GM21526 (cell line): ENCODE results near the gene CHIT1.

Experiments
- ATAC-seq: cut with Tn5 transposase; IDR thresholded peaks from one replicate; pipeline ENCODE4 v1.9.1; 2021; ENCODE audit warnings: moderate library complexity; ENCODE audit not compliant: unreplicated experiment, low FRiP score

Gene CHIT1

DNA sequence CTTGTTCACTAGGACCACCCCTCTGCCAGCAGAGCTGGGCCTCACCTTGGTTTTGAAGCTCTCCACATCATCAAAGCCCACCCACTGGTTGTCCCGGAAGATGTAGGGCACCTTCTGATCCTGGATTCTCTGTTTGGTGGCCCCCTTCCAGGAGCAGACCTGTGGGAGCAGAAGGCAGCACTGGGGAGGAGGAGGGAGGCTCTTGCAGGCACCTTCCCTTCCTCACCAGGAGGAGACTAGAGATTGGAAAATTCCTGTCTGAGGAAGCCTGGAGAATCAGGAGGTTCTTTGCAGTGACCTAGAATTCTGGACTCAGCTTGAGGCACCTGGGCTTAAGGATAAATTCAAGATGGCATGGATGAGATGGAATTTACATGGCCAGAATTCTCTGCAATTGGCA lies 10.3 kb downstream of the CHIT1 start:
- no peak for ATAC-seq

DNA sequence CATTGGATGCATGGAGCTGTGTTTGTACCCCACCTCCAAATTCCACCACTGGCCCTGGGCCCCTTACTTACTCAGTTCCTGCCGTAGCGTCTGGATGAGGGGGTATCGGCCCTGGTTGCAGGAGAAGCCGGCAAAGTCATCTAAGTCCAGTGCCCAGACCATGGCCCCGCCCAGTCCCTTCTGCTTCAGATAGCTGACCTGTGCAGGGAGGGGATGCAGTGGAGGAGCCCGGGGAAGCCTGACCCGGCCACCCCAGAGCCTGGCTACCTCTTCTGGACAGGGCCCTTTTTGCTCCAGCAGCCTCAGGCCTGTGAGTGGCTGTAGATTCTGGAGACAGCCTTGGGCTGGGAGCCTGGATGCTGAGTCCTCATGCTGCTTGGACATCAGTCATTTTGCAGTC lies 11.8 kb downstream of the CHIT1 start:
- no peak for ATAC-seq

DNA sequence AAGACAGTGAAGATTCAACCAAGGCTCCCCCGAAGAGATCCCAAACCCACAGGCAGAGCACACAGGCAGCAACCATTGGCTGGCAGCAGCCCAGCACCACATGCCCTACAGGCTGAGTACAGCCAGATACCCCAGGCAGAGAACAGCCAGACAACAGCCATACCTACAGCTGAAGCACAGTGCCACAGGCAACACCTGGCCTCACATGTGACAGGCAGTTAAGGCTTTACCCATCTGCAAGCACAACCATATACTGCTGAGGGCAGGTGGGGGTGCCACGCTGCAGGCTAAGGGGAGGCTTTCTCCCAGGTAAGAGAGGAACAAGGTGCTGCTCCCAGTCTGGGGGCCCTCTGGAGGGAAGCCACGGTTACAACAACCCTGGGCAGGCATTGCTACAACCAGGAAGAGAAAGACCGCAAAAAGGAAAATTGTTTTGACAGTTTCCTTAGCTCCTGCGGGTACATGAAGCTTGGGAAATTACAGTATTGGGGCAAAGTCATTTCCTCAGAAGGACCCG lies 12.3 kb downstream of the CHIT1 start:
- ATAC-seq = no peak

DNA sequence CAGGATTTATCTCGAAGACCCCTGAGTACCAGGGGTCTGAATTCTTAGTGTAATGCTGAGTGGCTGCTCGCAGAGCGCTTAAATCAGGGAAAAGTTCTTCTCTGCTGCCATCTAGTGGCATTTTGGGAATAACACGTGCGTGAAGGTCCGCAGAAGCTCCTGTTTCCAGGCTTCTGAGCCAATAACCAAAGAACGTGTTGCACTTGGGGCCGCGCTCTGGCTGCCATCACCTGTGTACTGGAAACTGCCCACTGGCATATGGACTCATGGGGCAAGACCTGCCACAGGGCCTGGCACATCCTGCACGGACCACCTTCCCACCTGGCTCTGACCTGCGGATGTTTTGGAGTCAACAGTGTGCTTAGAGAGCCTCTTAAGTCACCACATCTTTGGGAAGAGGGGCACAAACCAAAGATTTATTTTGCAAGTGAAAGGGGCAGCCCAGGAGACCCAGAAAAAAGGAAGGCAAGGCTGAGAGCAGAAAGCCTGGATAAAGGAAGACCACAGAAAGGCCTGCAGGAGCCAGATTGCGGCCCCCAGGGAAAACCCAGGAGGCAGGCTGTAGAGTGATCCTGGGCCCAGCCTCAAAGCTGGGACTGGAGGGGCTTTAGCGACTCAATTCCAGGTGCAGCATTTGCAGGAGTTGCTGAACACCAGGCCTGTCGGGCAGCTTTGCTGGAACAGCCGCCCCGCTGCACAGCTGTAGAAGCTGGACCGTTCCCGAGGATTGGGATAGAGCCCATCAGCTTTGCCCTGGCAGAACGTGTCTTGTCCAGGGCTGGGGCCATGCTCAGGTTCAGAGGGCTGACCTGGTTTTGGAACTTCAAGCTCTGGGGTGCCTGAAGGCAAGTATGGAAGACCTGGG lies 13.0 kb downstream of the CHIT1 start:
- no peak for ATAC-seq

DNA sequence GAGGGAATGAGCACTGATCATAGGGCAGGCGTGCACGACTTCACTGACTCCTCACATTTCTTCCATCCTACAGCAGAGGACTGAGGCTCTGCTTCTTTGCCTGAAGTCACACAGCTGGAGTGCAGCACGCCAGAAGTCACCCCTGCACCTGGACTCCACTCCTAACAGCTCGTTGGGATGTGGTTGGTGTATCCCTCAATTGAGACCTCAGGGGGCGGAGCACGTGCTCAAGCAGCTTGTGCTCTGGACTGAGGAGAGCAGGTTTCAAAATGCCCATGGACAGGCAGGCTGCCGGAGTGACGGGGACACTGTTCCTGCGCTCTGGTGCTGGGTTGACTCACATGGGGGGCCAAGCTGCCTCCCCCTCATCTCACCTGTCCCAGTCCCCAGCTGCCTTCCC lies 13.9 kb downstream of the CHIT1 start:
- ATAC-seq = no peak

DNA sequence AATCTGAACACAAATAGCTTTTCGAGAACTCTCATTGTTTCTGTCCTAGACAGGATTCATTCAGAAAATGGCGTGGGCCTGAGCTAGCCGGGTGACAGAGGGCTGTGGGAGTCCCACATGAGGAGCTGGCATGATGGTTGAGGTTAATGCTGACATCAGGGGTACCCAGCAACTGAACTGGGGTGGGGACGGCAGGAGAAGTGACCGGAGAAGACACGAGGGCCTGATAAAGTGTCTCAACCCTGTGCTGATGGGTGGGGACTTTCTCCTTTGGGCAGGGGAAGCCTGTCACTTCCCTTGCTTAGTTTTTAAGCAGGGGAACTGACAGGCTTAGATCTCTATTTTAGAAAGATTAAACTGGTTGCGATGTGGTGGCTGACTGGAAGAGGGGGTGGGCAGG lies 14.6 kb downstream of the CHIT1 start:
- ATAC-seq = no peak

DNA sequence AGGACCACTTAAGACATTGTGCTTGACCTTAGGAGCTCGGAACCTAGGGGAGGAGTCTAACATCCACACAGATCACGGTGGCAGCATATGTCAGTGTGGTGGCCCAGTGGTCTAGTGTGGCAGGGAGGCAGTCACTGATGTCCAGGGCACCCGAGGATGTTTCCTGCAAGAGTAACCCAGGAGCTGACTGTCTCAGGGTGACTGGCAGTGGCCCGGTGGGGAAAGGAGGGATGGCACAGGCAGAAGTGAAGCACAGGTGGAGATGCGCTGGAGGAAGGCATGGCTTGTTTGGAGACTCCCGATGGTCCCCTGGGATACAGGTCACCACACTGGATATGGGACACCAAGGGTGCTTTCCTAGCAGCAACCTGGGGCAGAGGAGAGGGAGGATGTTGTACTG lies 16.3 kb downstream of the CHIT1 start:
- ATAC-seq = no peak

DNA sequence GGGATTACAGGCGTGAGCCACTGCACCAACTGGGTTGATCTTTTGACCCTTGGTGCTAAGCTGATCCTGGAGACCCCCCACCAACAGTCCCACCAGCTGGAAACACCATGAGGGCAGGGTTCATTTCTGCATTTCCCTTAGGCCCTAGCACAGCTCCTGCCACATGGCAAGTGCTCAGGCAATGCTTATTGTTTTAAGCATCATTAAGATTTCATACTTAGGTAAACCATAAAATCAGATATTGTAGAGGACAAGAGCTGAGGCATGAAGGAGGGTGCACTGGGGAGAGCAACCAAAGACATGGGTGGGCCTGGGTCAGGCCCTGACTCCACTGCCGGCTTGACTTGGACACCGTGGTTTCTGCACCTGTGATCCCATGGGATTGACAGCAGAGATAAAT lies 17.7 kb downstream of the CHIT1 start:
- no peak for ATAC-seq

DNA sequence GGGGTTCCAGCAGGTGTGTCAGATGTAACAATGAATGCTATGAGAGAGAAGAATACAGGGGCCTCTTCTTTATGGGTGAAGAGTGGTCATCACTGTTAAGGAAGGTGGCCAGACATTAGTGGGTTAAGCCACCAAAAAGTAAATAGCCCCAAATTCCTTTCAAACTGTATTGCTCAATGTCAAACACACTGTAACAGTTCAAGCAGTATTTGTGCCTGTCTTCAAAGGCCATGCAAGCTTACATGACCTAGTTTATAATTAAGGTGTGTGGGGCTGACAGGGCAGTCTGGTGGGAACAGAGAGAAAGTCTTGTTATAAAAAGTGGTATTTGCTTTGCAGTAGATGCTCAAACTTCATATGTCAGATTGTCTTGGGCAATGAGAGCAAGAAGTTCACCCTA lies 18.5 kb downstream of the CHIT1 start:
- no peak for ATAC-seq

DNA sequence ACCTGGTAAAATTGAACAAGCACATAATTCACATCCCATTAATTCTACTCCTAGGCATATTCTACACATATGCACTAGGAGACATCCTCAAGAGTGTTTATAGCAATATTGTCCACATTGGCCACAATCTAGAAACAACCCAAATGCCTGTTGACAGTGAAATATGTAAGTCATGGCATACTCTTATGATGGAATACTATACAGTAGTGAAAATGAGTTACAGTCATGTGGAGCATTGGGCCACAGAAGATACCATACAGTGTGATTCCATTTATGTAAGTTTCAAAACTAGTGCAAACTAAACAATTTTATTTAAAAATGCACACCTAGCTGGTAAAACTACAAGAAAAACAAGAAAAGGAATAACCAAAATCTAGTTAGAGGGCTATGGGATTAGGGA lies 19.1 kb downstream of the CHIT1 start:
- no peak for ATAC-seq

DNA sequence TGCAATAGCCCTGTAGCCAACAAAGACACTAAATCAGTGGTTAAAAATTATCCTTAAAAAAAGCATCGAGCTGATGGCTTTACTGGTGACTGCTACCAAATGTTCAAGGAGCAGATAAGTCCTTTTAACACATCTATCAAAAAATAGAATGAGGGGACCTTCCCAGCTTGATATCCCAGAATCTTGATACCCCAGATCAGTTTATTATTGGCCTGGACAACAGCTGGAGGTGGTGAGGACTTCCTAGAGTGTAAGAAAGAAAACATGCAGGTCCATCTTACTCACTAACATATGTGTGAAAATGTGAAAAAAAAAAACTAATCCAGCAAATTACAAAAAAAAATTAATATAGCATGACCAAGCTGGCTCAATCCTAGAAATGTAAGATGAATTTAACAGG lies 21.3 kb downstream of the CHIT1 start:
- ATAC-seq = no peak

DNA sequence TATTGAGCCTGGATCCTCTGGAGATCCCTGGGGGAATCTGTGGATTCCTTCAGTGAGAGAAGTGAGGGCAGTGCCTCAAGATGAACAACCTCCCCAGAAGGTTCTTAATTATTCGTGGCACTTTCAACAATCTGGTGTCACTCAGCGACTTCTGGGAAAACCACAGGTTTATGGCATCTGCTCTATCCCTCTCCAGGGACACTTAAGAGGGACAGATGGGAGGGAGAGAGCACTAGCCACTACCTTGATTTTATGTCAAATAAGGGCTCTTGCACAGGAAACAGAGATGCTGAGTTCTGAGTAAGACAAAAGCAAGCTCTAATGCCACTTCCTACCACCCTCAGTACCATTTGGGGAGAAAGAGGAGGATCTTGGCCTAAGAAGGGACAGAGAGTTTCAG lies 21.7 kb downstream of the CHIT1 start:
- ATAC-seq = no peak

DNA sequence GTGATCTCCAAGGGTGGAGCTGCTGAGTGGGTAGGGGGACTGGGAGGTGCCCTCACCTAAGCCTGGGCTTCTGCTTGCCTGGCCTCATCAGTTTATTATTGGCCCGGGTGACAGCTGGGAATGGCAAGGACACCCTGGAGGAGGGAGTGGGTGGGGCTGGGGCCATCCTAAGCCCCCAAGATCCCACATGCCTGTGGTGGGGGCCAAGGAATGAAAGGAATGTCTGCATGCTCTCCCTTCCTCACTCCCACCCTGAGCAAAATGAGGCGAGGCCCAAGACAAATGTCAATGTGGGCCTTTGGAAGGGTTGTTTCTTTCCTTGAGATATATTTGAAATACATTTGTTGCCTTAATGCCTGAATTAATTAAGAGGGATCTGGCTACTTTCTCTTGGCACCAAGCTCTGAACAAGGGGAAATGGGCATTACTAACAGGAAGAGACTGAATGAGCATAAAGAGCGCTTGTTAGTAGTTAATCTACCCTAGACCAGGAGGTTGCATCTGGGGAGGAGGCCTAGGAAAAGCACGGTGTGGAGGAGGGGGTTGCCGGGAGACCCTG lies 23.3 kb downstream of the CHIT1 start:
- no peak for ATAC-seq

DNA sequence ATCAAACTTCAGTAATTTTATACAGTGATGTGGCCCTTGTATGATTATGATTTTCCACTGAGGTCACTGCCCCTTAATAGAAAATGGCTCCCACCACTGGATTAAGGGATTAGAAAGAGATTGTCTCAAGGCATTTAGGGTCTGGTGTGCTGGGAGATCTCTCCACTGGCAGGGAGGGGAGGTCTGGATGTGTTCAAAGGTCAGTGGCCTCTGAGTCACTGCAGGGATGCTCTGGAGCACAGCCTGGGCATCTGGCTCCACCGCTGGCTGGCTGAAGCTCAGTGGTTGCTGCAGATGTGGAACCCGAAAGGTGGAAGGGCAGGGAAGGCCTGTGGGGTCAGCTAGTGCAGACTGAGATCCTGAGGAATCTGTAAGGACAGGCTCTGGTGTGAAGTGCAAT lies 24.7 kb downstream of the CHIT1 start:
- no peak for ATAC-seq

DNA sequence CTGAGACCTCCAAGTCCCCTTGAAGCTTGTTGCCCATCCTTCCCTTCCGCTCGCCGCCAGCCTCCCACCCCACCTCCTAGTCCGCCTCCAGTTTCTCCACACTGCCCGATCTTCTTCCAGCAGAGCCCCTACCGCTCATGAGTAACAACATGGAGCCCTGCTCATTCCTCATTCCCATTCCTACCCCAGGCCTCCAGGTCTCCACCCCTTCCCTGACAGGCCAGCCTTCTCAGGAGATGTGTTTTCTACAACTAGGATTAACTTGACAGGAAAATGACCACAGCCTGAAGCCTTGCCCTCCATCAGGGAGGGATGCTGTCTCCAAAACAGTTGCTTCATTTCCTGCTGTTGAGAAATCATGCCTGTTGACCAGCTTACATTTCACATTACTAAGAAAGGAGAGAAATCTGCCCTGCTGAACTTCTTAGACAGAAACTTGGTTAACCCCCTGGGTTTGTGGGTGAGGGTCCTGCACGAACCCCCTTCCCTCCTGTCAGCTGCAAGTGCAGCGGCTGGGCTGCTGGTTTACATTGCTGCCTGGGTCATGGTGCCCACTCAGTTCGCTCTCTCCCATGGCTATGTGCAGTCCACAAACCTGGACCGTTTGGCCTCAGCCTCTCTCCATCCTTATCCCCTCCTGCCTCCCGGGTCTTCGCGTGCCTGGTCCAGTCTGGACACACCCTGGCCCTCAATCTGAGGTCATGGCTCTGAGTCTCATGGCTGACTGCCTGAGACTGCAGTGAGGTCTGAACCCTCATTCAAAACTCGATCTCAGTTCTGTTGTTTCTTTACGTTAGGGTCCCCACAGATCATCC lies 26.8 kb downstream of the CHIT1 start:
- no peak for ATAC-seq

DNA sequence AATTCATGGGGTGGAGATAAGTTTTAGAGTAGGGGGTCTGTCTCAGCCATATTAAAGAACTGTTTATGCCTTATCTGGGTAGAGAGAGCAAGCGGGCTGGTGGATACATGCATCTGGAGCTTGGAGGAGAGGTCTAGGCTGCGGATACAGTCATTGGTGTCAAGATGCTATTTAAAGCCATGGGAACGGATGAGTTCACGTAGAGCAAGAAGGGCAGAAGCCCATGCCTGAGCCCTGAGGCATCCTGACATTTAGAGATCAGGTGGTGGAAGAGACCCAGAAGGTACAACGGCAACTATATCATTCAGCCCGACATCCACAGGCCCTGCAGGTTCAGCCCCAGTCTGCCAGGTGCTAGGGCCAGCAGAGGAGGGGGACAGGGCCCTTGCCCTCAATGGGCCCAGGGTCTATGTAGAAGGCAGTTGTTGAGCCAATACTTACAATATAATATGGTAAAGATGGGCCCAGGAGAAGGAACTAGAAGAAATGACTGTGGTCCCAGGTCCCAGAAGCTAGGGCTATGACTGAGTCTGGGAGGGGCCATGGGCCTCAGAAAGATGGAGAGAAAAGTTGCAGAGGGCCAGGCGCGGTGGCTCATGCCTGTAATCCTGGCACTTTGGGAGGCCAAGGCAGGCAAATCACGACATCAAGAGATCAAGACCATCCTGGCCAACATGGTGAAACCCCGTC lies 27.8 kb downstream of the CHIT1 start:
- ATAC-seq = no peak

DNA sequence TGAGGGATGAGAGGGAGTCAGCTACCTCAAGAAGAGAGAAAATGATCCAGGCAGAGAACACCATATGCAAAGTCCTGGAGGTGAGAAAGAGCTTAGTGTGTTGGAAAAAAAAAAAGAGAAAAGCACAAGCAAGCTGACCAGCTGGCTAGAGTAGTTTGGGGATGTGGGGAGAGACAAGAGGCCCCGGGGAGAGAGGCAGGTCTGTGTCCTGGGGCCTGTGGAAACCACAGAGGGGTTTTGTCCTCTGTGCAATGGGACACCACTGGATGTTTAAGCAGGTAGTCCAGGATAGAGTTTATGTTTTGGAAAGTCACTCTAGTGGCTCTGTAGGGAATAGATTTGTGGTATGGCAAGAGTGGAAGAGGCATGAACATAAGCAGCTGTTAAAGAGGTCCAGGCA lies 28.6 kb downstream of the CHIT1 start:
- ATAC-seq = no peak

DNA sequence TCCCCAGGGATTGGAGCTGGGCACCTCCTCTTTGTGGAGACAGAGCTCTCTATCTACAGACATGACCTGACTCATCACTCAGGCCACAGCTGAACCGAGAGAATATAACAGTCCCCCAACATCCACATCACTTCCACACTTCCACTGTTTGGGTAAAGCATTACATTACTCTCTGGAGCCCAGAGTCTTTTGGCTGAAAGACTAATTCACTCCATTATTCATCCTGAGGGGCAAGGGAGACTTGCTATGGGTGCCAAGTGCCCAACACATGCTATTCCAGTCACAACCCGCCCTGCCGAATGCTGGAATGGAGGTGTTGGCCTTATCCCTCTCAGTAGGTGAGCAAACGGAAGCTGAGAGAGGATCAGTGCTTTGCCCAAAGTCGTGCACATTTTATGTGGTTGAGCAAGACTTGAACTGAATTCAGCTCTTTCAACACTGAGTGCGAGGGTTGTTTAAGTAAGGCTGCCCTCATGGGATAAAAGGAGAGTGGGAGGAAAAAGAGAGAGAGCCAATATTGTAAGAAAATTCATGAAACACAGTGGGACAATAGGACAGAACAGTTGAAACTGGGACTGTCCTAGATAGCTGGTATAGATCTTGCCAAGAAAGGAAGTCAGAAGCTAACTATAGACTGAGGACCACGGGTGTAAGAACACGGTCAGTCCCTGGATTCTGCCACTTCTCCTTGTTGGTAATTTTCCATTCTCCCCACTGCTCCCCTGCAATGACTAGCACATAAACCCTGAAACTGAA lies 29.5 kb downstream of the CHIT1 start:
- no peak for ATAC-seq

DNA sequence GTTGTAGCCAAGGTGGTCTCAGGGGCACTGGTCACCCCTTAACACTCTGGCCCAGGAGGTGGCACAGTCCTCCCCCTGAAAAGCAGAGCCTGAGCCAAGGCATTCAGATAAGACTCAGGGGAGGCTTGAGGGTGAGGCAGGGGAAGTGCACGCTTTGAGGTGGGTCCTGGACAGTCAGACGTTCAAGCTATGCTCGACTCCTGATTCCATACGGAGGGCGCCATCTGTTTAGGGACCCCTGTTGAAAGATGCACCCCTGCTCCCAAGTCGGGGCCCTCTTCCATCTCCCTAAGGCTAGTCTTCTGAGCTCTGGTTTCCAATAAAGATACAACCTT lies 30.0 kb downstream of the CHIT1 start:
- no peak for ATAC-seq

DNA sequence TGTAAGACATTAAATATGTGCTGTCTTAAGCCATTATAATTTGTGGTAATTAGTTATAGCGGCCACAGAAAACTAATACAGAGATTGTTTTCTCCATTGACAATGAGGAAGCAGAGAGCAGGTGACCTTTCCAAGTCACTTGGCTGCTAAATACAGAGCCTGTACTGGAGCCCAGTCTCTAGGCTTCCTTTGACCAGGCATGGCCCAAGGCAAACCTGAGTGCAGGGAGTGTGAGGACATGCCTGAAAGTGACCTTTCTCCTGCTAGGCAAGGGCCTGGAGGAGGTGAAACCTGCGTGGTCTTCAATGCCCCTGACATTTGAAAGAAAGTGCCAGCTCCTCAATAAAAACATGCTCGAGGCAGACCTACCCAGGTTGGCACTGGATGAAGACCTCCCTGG lies 30.5 kb downstream of the CHIT1 start:
- no peak for ATAC-seq
